GM10248 (cell line): ENCODE data around the gene TAP1.
"Not testable (repeated sequence)": the region's sequence is repeated elsewhere in the genome, so short reads cannot be mapped to it uniquely, and the experiment has no call there.

Source experiments
- CTCF ChIA-PET: fragments of 300-600 bp; sonication (Branson Sonifier 250); formaldehyde crosslinking; extraction: SDS; loops from one replicate; lab custom pipeline; 2021; ENCODE audit warnings: antibody characterized with exemption; lab: Yijun Ruan, JAX
- POLR2A ChIA-PET: fragments of 350-650 bp; sonication (Branson Sonifier 250); formaldehyde crosslinking; extraction: SDS; loops from one replicate; lab custom pipeline; 2020; ENCODE audit warnings: antibody characterized with exemption; lab: Yijun Ruan, JAX
- DNase-seq: peaks from one replicate; pipeline ENCODE4 v3.0.0; 2012; ENCODE audit errors: extremely low spot score
- TF ChIP-seq, protein P1 (sequence below): IDR thresholded peaks from 2 replicates; pipeline ENCODE4 v1.5.1; 2012; ENCODE audit warnings: mild to moderate bottlenecking, low read depth; ENCODE audit errors: extremely low read depth, missing control alignments, control extremely low read depth

TAP1 gene

DNA sequence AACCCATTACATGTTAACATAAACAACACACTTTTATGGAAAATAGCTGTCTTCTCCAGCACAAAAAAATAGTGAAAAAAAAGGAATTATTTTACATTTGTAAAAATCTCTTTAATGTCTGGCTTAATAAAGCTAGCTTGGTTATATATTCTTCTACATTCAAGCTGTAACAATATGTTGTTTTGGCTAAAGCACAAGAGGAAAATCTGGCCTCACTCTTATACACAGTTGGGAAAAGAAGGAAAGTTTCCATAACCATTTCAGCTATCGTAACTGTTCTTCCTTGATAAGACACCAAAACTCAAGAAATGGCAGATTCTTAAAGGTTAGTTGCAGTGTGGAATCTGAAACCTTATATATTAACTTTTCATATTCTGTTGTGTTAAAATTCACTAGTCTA lies 44.3 kb downstream of the TAP1 start:
- POLR2A ChIA-PET = no interaction called here

DNA sequence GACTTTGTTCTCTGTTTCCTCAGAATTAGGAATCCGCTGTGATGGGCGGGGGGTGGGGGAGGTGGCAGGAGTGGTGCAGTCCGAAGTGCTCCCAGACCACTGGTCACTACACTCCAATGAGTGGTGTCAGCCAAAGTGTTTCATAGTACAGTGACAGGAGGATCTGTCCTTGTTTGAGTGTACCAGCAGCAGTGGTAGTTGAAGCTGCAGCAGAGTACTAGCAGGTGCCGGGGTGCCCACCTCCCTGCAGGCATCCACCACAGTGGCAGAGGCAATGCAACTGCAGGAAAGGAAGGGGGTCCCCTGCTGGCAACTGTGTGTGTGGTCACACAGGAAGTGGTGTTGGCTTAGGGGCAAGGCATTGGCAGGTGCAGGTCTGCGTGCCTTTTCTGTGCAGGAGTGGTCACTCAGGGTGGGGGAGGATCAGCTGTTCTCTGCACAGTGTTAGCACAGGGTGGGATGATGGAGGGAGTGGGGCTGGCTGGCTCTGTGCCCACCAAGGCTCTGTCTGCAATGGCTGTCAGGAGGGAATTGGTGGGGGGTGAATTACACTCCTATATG lies 46.4 kb downstream of the TAP1 start:
- ChIA-PET CTCF (interaction anchor here (1.0 to 2.4 kb wide), 3 partner anchors 21 to 61 kb away, joined by 3 to 6 read pairs (median 6); partner anchors contain the start of gene TAP2), POLR2A (no interaction called here)
- no peak for DNase-seq
- TF ChIP-seq, protein P1, sequence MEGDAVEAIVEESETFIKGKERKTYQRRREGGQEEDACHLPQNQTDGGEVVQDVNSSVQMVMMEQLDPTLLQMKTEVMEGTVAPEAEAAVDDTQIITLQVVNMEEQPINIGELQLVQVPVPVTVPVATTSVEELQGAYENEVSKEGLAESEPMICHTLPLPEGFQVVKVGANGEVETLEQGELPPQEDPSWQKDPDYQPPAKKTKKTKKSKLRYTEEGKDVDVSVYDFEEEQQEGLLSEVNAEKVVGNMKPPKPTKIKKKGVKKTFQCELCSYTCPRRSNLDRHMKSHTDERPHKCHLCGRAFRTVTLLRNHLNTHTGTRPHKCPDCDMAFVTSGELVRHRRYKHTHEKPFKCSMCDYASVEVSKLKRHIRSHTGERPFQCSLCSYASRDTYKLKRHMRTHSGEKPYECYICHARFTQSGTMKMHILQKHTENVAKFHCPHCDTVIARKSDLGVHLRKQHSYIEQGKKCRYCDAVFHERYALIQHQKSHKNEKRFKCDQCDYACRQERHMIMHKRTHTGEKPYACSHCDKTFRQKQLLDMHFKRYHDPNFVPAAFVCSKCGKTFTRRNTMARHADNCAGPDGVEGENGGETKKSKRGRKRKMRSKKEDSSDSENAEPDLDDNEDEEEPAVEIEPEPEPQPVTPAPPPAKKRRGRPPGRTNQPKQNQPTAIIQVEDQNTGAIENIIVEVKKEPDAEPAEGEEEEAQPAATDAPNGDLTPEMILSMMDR = no peak

More for the DNA sequence above, 44.3 kb downstream of the TAP1 start:
- CTCF ChIA-PET = interaction anchor here (1.0 to 2.4 kb wide), 6 partner anchors 10 to 392 kb away, joined by 3 to 8 read pairs (median 4); partner anchors contain the start of gene TAP2
- TF ChIP-seq, protein P1 = no peak
- no peak for DNase-seq

DNA sequence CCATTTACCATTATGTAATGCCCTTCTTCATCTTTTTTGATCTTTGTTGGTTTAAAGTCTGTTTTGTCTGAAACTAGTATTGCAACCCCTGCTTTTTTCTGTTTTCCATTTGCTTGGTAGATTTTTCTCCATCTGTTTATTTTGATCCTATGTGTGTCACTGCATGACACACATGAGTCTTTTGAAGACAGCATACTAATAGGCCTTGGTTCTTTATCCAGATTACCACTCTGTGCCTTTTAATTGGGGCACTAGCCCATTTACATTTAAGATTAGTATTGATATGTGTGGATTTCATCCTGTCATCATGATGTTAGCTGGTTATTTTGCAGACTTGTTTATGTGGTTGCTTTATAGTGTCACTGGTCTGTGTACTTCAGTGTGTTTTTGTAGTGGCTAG lies 48.1 kb downstream of the TAP1 start:
- POLR2A ChIA-PET = not testable (repeated sequence)
- CTCF ChIA-PET = interaction anchor here (1.2 to 2.0 kb wide), 3 partner anchors 8 to 391 kb away, joined by 3 to 9 read pairs (median 5); no protein-coding TSS in a partner anchor

DNA sequence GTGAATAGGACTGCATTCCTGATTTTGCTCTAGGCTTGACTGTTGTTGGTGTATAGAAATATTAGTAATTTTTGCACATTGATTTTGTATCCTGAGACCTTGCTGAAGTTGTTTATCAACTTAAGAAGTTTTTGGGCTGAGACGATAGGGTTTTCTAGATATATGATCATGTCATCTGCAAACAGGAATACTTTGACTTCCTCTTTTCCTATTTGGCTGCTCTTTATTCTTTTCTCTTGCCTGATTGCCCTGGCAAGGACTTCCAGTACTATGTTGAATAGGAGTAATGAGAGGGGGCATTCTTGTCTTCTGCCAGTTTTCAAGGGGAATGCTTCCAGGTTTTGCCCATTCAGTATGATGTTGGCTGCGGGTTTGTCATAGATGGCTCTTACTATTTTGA lies 50.1 kb downstream of the TAP1 start:
- ChIA-PET POLR2A (no interaction called here), CTCF (interaction anchor here (1.0 to 1.1 kb wide), 3 partner anchors 10 to 390 kb away, joined by 3 to 5 read pairs (median 3); no protein-coding TSS in a partner anchor)
- TF ChIP-seq, protein P1 = no peak
- no peak for DNase-seq

More for the DNA sequence above, 48.1 kb downstream of the TAP1 start:
- not testable (repeated sequence) for DNase-seq

DNA sequence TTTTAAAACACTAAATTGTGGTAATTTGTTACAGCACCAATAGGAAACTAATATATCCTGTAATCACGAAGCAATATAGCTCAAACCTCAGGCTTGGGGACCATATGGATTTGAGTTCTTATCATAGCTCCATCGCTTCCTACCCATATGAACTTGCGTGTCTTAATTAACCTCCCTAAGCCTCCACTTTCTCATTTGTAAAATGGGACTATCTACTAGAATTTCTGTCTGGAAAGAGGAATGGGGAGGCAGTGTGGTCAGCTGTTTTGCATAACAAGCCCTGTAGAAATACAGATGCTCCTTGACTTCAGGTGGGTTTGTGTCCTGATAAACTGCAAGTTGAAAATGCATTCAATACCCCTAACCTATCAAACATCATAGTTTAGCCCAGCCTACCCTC lies 53.8 kb downstream of the TAP1 start:
- ChIA-PET CTCF (interaction anchor here (0.7 to 4.3 kb wide), 6 partner anchors 10 to 400 kb away, joined by 3 to 38 read pairs (median 10); no protein-coding TSS in a partner anchor), POLR2A (interaction anchor here (0.6 kb wide), 1 partner anchor 518 kb away, joined by 3 read pairs; the partner anchor contains the start of gene ZBTB22)
- no peak for DNase-seq
- TF ChIP-seq, protein P1 = no peak

DNA sequence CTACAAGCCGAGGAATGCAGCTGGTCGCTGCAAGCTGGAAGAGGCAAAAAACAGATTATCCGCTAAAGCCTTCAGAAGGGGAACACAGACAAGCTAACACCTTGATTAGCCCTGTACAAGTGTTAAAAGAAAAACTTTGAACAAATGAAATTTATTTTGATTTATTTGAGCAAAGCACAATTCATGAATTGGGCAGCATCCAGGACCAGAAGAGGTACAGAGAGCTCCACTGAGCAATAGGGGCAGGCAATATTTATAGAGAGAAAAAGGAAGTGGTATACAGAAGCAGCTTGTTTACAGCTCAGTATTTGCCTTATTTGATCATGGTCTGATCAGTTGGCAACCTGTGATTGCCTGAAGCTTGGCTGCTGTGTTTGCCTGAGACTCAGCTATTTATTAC lies 54.3 kb downstream of the TAP1 start:
- CTCF ChIA-PET = interaction anchor here (0.7 to 4.3 kb wide), 7 partner anchors 10 to 400 kb away, joined by 3 to 38 read pairs (median 5); no protein-coding TSS in a partner anchor
- no peak for DNase-seq
- POLR2A ChIA-PET = no interaction called here
- TF ChIP-seq, protein P1 = no peak

DNA sequence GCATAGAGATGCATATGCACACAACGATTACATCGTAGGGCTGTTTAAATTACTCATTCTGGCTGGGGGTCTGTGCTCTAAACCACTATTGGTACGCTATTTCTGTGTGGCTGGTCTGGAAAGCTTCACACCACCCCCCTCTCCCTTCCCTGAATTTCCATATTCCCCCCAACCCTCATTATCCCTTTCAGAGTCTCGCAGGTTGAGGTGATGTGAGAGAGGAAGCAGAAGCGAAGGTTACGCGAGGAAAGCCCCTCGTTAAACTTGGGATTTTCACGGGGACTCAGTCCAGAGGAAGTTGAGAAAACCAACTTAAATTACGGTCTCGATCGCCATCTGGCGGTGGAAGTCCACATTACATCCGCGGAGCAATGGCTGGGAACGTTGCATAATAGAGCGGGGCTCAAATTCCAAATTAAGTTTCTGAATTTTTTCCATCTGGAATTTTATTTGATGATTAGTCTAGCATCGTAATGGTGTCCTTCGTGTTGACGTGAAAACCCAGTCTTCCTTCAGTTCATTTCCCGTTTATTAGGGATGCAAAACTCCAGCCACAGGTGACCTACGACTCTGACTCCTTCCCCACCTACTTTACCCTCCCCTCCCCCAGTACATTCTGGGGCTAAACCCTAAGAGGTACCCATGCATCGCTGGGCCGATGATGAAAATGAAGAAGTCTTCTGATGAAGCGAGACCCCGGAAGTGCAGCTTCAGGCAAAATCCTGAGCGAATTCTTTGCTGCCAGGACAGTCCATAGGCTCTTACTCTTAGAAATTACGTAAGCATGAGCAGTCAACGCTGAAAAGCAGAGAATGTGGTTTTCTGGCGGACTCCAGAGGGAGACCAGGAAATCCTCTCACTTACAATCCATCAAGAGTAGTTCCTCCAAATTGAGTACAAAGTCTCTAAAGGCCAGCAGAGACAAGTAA lies 56.4 kb downstream of the TAP1 start:
- POLR2A ChIA-PET = no interaction called here
- CTCF ChIA-PET = interaction anchor here (0.8 to 4.3 kb wide), 12 partner anchors 9 to 382 kb away, joined by 4 to 38 read pairs (median 5); no protein-coding TSS in a partner anchor
- DNase-seq = peak; percentile 56
- TF ChIP-seq, protein P1 = peak; percentile 73
